ENCODE data around the gene ELMO2.

ELMO2 gene, protein sequence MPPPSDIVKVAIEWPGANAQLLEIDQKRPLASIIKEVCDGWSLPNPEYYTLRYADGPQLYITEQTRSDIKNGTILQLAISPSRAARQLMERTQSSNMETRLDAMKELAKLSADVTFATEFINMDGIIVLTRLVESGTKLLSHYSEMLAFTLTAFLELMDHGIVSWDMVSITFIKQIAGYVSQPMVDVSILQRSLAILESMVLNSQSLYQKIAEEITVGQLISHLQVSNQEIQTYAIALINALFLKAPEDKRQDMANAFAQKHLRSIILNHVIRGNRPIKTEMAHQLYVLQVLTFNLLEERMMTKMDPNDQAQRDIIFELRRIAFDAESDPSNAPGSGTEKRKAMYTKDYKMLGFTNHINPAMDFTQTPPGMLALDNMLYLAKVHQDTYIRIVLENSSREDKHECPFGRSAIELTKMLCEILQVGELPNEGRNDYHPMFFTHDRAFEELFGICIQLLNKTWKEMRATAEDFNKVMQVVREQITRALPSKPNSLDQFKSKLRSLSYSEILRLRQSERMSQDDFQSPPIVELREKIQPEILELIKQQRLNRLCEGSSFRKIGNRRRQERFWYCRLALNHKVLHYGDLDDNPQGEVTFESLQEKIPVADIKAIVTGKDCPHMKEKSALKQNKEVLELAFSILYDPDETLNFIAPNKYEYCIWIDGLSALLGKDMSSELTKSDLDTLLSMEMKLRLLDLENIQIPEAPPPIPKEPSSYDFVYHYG

DNA sequence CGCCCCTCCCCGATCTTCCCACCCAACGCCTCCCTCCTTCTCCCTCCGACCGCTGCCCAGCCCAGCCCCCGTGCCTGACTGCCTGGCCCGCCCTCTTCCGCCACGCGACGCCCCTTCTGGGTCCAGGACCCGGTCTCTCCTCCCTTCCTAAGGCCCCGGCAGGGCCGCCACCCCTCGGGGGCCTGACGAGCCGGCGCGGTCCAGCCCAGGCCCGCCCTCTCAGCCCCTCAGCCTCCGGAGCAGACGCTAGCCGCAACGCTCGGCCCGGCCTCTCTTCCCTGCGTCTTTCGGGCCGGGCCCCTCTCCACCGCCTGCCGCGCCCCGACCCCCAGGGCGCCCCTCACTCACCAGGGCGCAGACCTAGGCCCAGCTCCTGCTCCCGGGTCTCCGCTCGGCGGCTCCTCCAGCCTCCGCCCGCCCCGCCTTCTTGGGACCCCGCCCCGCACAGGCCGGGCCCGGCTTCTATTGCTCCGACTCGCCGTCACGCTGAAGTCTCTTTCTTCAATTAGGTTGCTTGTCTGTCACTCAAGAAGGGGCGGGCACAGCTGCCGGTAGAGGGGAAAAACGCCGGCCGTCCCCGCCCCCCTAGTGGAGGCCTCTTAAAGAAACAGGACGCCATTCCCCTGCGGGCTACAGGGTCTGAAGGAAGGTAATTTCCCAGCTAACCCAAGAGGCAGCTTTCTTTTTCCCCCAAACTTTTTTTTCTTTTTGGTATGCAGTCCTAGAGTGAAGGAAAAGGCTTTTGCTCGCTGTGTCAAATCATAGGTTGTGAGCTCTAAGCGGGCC, at the start of gene ELMO2:
ELMO2 (minus strand) TSS at position 416 of the 786 bp plus-strand sequence. CDS start 12,133 bp downstream, outside the sequence.
- DNase-seq: peak; percentile 97

DNA sequence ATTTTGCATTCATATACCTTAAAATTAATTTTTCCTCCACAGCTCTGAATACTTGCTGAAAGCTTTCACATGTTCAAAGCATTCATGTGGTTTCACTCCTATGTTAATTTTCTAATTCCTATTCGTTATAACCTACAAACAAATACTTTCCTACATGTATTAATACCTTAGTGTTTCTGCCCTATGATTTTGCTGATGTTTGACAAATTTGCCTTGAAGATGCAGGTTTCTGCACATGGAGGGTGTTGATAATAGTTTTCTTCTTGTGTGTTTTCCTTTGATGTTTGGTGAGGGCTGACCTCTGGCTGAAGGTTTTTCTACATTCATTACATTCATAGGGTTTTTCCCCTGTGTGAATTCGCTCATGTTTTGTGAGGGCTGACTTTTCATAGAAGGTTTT, 49.3 kb upstream of the ELMO2 start:
- no peak for DNase-seq

DNA sequence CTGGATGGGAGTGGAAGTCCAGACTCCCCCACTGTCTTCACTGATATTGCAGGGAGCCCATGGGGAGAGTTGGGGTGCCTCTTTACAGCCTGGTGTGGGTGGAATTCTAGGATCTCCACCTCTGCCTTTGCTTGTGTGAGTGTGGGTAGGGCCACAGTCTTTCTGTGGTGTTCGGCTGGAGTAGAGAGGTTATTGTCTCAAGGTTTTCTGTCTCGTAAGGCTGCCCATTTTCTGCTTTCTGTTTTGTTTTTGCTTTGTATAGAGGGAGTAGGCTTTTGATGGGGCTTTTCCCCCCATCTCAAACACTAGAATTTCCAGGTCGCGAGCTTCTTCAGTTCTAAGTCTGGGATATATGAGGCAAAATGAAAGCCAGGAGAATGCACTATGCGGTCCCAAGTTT, 40.4 kb upstream of the ELMO2 start:
- DNase-seq: no peak

DNA sequence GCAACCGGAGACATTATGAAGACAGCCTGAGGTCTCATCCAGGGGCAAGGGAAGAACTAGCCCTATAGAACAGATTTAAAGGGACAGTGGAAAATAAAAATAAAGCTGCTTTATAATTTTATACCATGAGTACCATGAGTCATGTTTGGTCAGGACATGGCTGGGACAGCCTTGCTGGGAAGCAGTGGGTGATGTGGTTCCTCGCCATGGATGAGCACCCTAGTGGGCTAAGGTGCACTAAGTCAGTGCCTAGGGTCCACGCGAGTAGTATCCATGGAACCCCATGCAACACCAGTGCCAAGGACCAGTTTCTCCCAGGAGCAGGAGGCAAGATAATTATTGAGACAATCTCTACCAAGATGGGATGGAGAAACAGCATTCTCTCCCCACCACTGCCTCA, 33.4 kb upstream of the ELMO2 start:
- no peak for DNase-seq

DNA sequence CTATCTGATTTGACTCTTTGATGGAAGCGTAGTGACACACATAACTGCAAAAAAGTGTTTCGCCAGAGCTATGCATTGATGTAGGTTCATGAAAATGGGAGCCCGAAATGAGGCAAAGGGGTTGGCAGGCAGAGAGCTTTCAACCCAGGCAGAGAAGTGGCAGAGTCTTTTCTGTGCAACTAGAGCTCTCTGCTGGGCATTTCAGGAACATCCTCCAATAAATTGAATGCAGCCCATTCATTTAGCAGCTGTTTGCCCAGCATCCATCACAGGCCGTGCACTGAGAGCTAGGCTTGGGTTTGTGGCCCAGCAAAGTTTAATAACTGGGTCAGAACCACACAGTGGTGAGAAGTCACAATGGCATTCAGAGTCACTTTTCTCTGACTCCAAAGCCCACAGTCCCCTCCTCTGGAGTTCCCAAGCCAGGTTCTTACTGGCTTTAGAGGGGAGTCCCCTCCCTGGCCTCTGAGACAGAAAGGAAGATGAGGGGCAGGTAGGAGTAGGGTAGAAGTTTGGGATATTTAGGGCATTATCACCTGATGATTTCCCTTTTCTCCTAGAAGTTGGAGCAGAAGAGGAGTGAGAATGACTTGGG, 31.8 kb upstream of the ELMO2 start:
- DNase-seq: peak; percentile 45

DNA sequence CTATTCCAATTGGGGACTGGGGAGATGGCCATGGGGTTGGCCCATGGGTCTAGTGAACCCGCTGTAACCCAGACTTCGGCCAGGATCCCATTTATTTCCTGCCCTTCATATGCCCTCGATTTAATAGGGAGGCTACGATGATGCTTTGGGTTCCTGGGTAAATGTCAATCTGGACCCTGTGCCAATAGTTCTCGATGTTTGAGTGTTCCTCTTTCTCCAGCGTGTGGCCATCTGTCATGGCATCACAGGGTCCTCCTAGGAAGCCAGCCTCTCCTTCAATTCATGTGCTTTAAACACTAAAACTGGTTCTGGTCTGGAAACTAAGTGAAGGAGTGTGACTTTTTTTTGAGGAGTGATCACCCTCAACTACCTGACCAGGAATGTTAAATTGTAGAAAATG, 28.7 kb upstream of the ELMO2 start:
- no peak for DNase-seq

DNA sequence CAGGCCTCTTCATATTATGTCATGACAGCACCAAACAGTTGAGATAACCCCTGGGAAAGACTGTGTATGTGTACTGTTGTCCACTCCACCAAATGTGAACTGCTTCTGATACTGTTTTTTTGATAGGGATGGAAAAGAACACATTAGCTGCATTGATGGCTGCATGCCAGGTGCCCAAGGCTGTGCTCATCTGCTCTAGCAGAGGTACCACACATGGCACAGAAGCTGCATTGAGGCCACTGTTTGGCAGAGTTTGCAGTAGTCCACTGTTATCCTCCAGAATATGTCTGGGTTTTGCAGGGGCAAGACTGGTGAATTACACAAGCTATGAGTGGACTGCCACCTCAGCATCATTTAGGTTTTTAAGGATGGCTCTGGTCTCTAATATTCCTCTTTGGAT, 28.2 kb upstream of the ELMO2 start:
- DNase-seq: no peak

DNA sequence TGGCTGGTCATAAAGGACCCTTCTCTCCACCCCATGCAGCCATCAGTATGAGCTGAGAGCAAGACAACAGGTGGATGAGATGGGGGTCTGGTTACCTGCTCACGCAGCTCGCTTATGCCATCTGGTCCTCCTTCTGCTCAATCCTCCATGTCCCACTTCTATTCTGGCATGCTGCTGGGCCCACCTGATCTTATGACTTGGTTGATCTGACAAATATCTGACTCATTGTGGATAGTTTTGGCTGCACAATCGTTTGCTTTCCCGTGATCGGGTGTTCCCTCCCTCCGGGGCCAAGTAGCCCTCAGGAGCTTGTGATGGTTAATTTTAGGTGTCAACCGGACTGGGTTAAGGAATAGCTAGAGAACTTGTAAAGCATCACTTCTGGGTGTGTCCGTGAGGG, 26.6 kb upstream of the ELMO2 start:
- no peak for DNase-seq

DNA sequence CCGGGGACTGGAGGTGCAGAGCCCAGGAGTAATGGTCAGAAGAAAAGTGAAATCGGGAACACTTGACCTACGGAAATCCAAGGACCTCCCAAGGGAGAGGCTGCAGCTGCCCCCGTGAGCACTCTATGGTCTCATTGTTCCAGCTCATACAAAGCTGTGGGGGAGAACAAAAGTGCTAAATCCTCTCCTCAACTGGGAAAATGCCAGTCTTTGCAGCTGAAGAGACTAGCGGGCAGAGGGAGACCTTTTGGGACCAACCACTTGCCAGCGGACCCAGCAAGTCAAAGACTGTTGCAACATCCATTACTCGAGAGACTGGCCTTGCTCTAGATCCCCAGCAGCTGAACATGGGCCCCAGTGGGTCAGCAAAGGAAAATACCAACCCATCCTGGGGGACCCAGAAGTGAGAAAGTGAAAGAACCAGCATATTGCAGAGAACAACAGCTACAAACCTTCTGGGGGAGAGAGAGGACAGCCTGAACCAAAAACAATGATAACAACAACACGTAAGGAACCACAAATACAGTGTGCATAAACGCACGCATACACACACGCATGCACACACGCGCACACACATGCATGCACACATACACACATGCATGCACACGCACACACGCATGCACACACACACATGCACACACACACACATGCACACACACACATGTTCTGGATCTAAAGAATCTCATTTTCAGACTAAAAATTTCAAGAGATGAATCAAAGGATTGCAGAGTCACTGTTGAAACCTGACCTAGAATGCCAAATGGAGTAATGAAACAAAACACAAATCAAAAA, 24.7 kb upstream of the ELMO2 start:
- DNase-seq: no peak

DNA sequence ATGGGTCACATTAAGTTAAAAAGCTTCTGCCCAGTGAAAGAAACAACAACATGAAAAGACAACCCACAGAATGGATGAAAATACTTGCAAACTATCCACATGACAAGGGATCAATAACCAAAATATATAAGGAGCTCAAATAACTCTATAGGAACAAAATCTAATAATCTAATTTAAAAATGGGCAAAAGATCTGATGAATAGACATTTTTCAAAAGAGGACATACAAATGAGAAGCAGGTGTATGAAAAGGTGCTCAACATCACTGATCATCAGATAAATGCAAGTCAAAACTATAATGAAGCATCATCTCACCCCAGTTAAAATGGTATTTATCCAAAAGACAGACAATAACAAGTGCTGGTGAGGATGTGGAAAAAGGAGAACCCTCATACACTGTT, 21.0 kb upstream of the ELMO2 start:
- DNase-seq: no peak

DNA sequence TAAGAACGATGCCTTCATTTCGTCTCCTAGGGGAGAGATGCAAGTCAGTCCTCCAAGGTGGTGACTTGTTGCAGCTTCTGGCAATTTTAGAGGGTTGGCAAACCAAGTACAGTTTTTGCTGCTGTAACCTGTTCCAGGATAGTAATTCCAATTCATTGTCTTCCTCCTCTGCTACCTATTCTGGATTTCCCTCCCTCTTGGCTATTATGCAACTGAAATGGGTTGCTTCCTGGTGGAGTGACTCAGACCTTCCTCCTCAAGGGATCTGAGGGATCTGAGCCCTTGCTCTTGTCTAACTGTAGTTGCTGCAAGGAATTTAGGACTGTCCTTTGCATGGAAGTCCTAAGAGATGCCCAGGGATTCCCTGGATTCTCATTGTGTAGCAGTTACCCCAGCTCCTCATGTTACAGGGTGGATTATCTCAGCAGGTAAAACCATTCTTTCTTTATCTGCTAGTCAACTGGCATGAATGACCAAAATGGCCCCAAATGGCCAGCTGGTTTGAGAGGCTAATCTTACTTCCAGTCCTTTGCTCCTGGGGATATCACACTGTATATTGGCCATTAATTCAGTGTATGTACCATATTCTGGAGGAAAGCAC, 17.6 kb upstream of the ELMO2 start:
- no peak for DNase-seq

DNA sequence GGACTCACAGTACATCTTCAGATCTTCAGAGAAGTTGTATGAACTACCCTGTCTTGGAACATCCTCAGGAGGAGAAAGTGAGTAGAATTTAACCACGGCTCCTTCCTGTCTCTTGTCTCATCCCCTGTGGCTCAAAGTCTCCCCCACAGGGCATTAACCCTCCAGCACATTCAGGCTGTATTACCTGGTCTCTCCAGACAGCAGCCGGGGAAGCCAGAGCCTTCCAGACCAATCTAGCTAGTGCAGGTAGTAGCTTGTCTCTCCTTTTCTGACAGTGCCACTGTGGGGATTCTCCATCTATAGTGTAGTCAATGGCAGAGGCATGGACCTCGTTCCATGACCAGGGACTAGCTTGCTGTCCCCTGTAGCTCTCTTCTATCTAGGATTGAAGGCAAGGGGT, 16.9 kb upstream of the ELMO2 start:
- DNase-seq: no peak

DNA sequence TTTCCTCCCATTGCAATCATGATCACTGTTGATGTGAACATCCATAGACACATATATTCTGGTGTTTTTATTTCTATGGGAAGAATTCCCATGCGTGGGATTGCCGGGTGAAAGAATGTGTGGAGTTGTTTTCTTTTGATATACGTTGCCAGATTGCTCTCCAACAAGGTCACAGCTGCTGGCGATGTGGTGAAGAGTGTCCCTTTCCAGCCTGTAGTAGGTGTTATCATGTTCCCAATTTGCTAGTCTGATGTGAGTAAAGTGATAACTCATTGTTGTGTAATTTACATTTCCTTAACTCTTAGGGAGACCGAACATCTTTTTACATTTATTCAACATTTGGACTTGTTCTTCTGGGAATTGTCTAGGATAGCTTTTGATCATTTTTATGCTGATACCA, 14.5 kb upstream of the ELMO2 start:
- no peak for DNase-seq

DNA sequence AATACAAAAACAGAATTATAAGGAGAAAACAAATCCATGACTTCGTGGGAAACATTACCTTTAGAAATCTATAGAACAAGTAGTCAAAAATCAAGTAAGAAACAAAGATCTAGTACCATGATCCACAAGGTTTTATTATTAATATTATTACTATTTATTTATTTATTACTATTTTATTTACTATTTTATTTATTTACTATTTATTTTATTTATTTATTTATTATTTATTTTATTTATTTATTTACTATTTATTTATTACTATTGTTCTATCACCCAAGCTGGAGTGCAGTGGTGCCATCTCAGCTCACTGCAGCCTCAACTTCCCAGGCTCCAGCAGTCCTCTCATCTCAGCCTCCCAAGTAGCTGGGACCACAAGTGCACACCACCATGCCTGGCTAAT, 13.5 kb upstream of the ELMO2 start:
- DNase-seq: no peak

DNA sequence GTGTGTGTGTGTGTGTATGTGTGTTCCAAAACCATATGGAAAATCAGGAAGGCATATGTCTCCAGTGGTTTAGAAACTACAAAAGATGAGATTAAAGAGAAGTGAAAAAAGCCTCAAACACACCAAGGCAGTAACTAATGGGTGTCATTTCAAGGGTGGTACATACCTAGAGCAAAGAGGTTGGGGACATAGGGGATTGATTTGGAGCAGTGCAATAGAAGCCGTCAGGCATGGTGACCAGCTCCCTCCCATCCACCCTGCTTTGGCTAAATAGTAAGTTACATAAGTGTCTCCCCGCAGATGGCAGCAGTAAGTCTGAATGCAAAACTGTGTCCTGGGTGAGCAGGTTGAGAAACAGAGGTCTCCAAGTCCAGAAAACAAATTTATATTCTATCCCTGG, 10.4 kb upstream of the ELMO2 start:
- DNase-seq: no peak

DNA sequence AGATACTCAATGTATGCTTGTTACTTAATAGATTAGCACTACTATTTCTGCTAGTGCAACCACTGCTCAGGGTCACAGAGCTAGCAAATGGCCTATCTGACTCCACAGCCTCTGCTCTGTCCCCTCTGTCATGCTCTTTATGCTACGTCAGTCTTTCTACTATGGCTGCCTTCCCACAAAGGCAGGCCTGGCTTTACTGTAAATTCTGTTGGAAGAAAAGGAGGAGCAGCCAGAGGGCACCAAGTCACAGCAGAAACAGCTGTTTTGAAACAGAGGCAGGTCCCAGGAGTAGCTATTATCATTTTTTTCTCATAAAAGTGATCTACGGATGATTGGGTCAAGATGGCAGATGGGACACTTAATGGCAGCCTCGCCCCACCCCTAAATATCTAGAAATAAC, 10.0 kb upstream of the ELMO2 start:
- no peak for DNase-seq

DNA sequence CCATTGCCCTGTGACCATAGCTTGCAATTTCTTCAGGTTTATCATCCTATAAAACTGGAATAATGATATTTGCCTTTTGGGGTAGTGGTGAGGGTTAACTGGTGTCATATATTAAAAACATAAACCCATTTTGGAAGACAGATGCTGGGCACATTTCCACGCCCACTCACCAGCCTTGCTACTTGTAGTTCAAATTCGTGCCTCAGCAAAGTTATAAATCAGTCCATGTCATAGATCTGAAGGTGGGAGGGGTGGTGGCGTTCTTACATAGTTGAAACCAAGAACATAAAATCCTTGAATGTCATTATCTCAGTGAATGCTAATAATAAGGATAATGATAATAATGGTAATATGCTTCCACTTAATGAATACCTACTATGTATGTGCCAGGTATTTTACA, 9.4 kb upstream of the ELMO2 start:
- no peak for DNase-seq

DNA sequence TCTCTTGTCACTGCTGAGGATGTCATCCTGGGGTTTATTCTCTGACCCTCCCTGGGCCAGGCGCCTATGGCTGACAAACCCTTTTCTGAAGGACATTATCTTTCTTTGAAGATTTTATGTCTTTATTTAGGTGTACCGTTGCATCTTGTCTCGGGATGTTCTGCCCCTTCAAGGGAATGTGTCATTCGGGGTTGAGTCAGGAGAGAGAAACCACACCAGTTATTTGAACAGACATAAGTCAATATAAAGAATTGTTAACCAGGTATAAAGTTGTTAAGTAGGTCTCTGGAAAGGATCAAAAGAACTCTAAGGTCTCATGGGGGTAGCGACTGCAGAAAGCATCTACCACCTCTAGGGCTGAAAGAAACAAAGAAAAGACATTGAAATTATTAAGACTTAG, 8.2 kb upstream of the ELMO2 start:
- no peak for DNase-seq

DNA sequence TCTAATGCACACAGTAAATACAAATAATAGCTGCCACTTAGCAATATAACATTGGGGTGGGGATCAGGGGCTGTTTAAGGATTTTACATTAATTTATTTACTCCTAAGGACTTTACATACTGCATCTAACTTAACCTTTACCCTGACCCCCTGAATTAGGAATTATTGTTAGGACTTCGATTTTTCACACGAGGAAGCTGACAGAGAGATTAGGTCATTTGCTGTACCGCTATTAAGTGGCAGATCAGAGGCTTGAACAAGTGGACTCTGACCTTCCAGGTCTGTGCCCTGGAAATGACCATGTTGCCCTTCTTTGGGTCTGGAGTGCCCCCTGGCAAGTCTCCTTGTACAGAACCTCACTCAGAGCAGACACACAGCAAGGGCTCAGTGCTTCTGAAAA, 5.2 kb upstream of the ELMO2 start:
- DNase-seq: no peak

DNA sequence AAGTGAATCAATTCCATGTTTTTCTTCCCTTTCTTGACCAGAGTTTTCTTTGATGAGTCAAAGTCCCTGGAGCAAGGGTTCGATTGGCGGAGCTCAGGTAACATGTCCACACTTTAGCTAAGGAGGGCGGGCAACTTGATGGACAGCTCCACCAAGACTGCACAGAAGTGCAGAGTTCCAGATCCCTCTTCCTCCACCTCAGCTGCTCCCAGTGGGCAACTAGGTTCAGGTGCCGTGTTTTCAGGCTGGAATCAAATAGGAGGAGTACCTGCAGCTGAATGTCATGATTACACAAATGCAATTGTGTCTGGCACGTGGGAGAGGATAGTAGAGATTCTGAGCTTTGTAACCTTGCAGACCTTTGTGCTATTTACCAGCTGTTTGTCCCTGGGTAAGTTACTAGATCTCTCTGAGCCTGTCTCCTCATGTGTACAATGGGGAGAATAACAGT, 1.9 kb upstream of the ELMO2 start:
- DNase-seq: no peak

DNA sequence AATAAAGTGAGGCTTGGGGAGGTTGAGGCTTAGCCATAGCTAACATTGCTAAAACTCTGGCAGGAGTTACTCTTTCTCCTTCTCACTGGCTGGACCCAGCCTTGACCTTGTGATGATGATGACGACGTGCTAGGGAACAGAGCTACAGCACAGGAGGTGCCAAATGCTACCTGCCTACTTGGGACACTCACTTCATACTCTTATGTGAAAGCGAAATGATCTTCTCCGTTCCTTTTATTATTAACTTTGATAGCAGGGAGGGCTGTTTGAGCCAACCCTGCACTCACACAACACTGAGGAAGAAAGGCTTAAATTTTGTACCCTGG, 1.2 kb upstream of the ELMO2 start:
- no peak for DNase-seq

DNA sequence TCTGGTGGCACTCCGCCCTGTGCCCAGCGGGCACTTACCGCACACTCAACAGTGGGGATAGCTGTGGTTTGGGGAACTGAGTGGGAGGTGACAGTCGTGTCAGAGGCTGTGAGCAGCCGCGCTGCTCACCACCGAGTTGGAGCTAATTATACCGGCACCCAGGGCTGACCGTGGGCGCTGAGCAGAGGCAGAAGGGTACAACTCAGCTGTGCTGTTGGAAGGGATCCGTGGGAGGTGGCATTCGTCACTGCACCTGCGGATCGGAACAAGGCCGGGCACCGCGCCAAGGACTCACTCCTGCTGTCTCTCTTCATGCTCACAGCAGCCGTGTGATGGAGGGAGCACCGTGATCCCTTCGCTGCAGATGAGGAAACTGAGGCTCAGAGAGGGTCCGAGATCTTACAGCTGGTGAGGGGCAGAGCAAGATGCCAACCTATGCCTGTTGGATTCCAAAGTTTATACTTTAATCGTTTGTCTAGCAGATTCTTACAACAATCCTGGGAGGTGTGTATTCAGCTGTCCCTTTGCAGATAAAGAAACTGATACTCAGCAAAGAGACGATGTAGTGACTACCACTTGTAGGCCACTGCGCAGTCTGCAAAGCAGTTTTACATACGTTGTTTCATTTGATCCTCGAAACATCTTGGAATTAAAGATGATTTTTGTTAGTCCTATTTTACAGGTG, 713 bp upstream of the ELMO2 start:
- DNase-seq: no peak

Data from CD4-positive, alpha-beta T cell treated with Interleukin-17A for 1 hour (primary cell).